VCaP (cell line): Measurements from ENCODE around the gene SLIT1.
"Not testable (repeated sequence)": the region's sequence is repeated elsewhere in the genome, so short reads cannot be mapped to it uniquely, and the experiment has no call there.

Experiments
- H3K27ac ChIP-seq: fragments of 450-650 bp; 2 replicates; pipeline ENCODE4 v1.5.1; 2017
- CTCF ChIP-seq: fragments of 450-650 bp; conservative IDR thresholded peaks from 2 replicates; pipeline ENCODE4 v1.5.1; 2017; ENCODE audit warnings: mild to moderate bottlenecking, moderate library complexity

SLIT1 gene

GRCh38 chr10:97090035-97090434 is 95.7 kb downstream of the SLIT1 start:
- TF ChIP-seq CTCF, result no peak
- no peak overlapping the region for H3K27ac ChIP-seq

GRCh38 chr10:97089209-97089870 is 96.4 kb downstream of the SLIT1 start:
- no peak for TF ChIP-seq CTCF
- H3K27ac ChIP-seq, result no peak overlapping the region

- no peak overlapping the region for H3K27ac ChIP-seq
- TF ChIP-seq CTCF, result no peak
These were observed 98.5 kb downstream of the SLIT1 start for GRCh38 chr10:97087296-97087695.

GRCh38 chr10:97086530-97086929 is 99.2 kb downstream of the SLIT1 start:
- TF ChIP-seq CTCF, result no peak
- H3K27ac ChIP-seq, result no peak overlapping the region

- H3K27ac ChIP-seq, result no peak overlapping the region
- TF ChIP-seq CTCF, result no peak
These were observed 102.4 kb downstream of the SLIT1 start for GRCh38 chr10:97083228-97083829.

- H3K27ac ChIP-seq, result not testable (repeated sequence)
These were observed 103.2 kb downstream of the SLIT1 start for GRCh38 chr10:97082575-97082974.

- H3K27ac ChIP-seq, result no peak overlapping the region
- no peak for TF ChIP-seq CTCF
These were observed 104.0 kb downstream of the SLIT1 start for GRCh38 chr10:97081621-97082235.
